Stomach (tissue), 9 donors: ENCODE results near the gene ACSM3. TPM values are rescaled to one million over a fixed set of nuclear protein-coding genes. Genes with fewer than 3 reads are reported as not detected.

Experiments
- DNase-seq, 2 donors: peaks; one replicate each; pipeline versions ENCODE4 v3.0.0 to v3.0.0-alpha.2; 2013 to 2019
- H3K27ac ChIP-seq, 5 donors: fragments of 200-600 bp in 4 of 5; sonication (generic) in 4 of 5; one replicate each; pipeline ENCODE4 v1.5.1; 2013 to 2019; ENCODE audit warnings: mild to moderate bottlenecking in 1 of 5, moderate library complexity in 1 of 5
- H3K27me3 ChIP-seq, 3 donors: fragments of 200-600 bp; sonication (generic); one replicate each; pipeline ENCODE4 v1.5.1; 2017 to 2019; ENCODE audit warnings: mixed run types in 1 of 3
- H3K36me3 ChIP-seq, 4 donors: fragments of 200-600 bp; sonication (generic); 1 replicate in 3 of 4; 2 replicates in 1 of 4; pipeline ENCODE4 v1.5.1; 2016 to 2019
- H3K4me1 ChIP-seq, 4 donors: fragments of 200-600 bp; sonication (generic); one replicate each; pipeline ENCODE4 v1.5.1; 2016 to 2019
- H3K4me3 ChIP-seq, 4 donors: fragments of 200-600 bp; sonication (generic) in 3 of 4; one replicate each; pipeline ENCODE4 v1.5.1; 2016 to 2019; ENCODE audit warnings: mild to moderate bottlenecking in 1 of 4
- H3K9me3 ChIP-seq, 4 donors: fragments of 200-600 bp; sonication (generic); one replicate each; pipeline ENCODE4 v1.5.1; 2016 to 2019
- CTCF ChIP-seq, 7 experiments: fragments of 450-650 bp in 4 of 7; fragments of 200-600 bp in 3 of 7; sonication (generic) in 3 of 7; IDR thresholded peaks; one replicate each; pipeline ENCODE4 v1.5.1; 2016 to 2019; ENCODE audit warnings: antibody characterized with exemption in 7 of 7, control low read depth in 2 of 7, mild to moderate bottlenecking in 1 of 7
- EP300 ChIP-seq: sonication (generic); formaldehyde crosslinking; IDR thresholded peaks from one replicate; pipeline ENCODE4 v1.6.1; 2017; ENCODE audit warnings: antibody characterized with exemption
- POLR2A ChIP-seq, 4 donors: fragments of 450-650 bp; IDR thresholded peaks; one replicate each; pipeline ENCODE4 v1.6.1; 2016; ENCODE audit warnings: antibody characterized with exemption in 4 of 4, control low read depth in 2 of 4, mild to moderate bottlenecking in 1 of 4, moderate library complexity in 1 of 4
- POLR2AphosphoS5 ChIP-seq, 3 donors: sonication (generic); formaldehyde crosslinking; IDR thresholded peaks; one replicate each; pipeline ENCODE4 v1.6.1; 2016; ENCODE audit warnings: antibody characterized with exemption in 3 of 3
- intact Hi-C: fragments of 100-400 bp; cut with DNase I; formaldehyde crosslinking; loops from one replicate; pipeline ENCODE4 v1.15.1; 2023; ENCODE audit warnings: low total_unique reads
- polyA plus RNA-seq, 3 donors: library from polyadenylated mRNA; stranded (reverse); fragments of 200-250 nt; gene quantifications; one replicate each; pipeline ENCODE4 v1.2.3, GENCODE V29; 2013
- small RNA-seq, 4 donors: library from RNA; depleted of rRNA; stranded (forward); fragments of <200 nt; gene quantifications; one replicate each; pipeline ENCODE3, GENCODE V24; 2016
- total RNA-seq, 5 donors: library from RNA; depleted of rRNA; stranded (reverse); fragments of >200 nt; gene quantifications; one replicate each; pipeline versions ENCODE4 v1.1.0 to v1.2.3, GENCODE V29; 2014 to 2016
- donor health status: healthy with polysubstance abuse.
- donor health status: Bipolar disorder and iron deficiency.
- donor health status: healthy.

ACSM3 gene
- total and polyA plus RNA-seq, 8 donors, result 5.8 to 114 (median 47.6) TPM

- Histone ChIP-seq H3K4me3 (no peak overlapping the region), H3K27ac (no peak overlapping the region), H3K36me3 (peaks cover 0 to 33% (median 20%) of the 10 kb centered on the region in 4 donors), H3K9me3 (no peaks in the 10 kb centered on the region), H3K27me3 (no peaks in the 10 kb centered on the region), H3K4me1 (peaks cover 17 to 20% (median 20%) of the 10 kb centered on the region in 4 donors)
- intact Hi-C loops, result loop anchor here (5.0 kb wide), 1 partner anchor 241 kb away; no protein-coding TSS in a partner anchor
- TF ChIP-seq CTCF (IDR thresholded peaks at IDR 0.05), result no peak
- no peak for TF ChIP-seq EP300
- no peak for TF ChIP-seq POLR2A (IDR thresholded peaks at IDR 0.05)
- no peak for TF ChIP-seq POLR2AphosphoS5 (IDR thresholded peaks at IDR 0.05)
- no peak for DNase-seq
These were observed 82.7 kb downstream of the ACSM3 start for GRCh38 chr16:20846551-20846950.

Small RNA genes within 50 kb of the gene (small RNA-seq; reads per million reads assigned to genes)
- gene RF00618, result 0 reads per million in 4 donors
- 0 reads per million in 4 donors for gene RNU6-944P

Other genes with a start within 250 kb of the ACSM3 start
- gene ACSM2B, start 187.6 kb upstream of the ACSM3 start, total RNA-seq, result 1 to 10 TPM in 1 of 5 donors, not detected in 4; 1.8 TPM
- under 1 TPM in 1 of 3 donors, not detected in 2; 0.20 TPM for gene ACSM2B, start 187.6 kb upstream of the ACSM3 start, polyA plus RNA-seq
- gene ACSM1, start 66.3 kb upstream of the ACSM3 start, total RNA-seq, result 1 to 10 TPM in 3 of 5 donors, not detected in 2; 1.3 to 1.9 (median 1.3) TPM
- 1 to 10 TPM in 1 of 3 donors, under 1 TPM in 2; 0.87 to 2.1 (median 0.90) TPM for gene ACSM1, start 66.3 kb upstream of the ACSM3 start, polyA plus RNA-seq
- 100 to 1,000 TPM in 1 of 5 donors, 10 to 100 TPM in 3, 1 to 10 TPM in 1; 3.2 to 101 (median 44.6) TPM for gene THUMPD1, start 22.2 kb upstream of the ACSM3 start, total RNA-seq
- 10 to 100 TPM; 14.7 to 24.0 (median 18.6) TPM for gene THUMPD1, start 22.2 kb upstream of the ACSM3 start, polyA plus RNA-seq
- gene ERI2, start 42.5 kb downstream of the ACSM3 start, total RNA-seq, result 10 to 100 TPM in 4 of 5 donors, 1 to 10 TPM in 1; 9.6 to 49.0 (median 23.7) TPM
- gene ERI2, start 42.5 kb downstream of the ACSM3 start, polyA plus RNA-seq, result 10 to 100 TPM in 1 of 3 donors, 1 to 10 TPM in 2; 8.5 to 10.6 (median 9.6) TPM
- 10 to 100 TPM in 3 of 5 donors, 1 to 10 TPM in 2; 5.5 to 31.7 (median 18.0) TPM for gene REXO5, start 42.5 kb downstream of the ACSM3 start, total RNA-seq
- 1 to 10 TPM; 4.7 to 7.3 (median 7.2) TPM for gene REXO5, start 42.5 kb downstream of the ACSM3 start, polyA plus RNA-seq
- 10 to 100 TPM in 4 of 5 donors, 1 to 10 TPM in 1; 3.8 to 25.7 (median 16.7) TPM for gene DCUN1D3, start 136.3 kb downstream of the ACSM3 start, total RNA-seq
- gene DCUN1D3, start 136.3 kb downstream of the ACSM3 start, polyA plus RNA-seq, result 1 to 10 TPM; 1.4 to 3.7 (median 2.1) TPM
- 10 to 100 TPM in 4 of 5 donors, 1 to 10 TPM in 1; 6.7 to 29.7 (median 21.0) TPM for gene LYRM1, start 136.8 kb downstream of the ACSM3 start, total RNA-seq
- 10 to 100 TPM; 37.4 to 58.5 (median 43.4) TPM for gene LYRM1, start 136.8 kb downstream of the ACSM3 start, polyA plus RNA-seq